Globus pallidus (tissue), 1 donor: ENCODE data around the gene TNF.

Experiments used
- DNase-seq: peaks from one replicate; pipeline ENCODE4 v3.0.0-alpha.2; 2015; ENCODE audit warnings: low spot score

Gene TNF

DNA sequence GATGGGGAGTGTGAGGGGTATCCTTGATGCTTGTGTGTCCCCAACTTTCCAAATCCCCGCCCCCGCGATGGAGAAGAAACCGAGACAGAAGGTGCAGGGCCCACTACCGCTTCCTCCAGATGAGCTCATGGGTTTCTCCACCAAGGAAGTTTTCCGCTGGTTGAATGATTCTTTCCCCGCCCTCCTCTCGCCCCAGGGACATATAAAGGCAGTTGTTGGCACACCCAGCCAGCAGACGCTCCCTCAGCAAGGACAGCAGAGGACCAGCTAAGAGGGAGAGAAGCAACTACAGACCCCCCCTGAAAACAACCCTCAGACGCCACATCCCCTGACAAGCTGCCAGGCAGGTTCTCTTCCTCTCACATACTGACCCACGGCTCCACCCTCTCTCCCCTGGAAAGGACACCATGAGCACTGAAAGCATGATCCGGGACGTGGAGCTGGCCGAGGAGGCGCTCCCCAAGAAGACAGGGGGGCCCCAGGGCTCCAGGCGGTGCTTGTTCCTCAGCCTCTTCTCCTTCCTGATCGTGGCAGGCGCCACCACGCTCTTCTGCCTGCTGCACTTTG lies at the start of gene TNF:
TSS of gene TNF (plus strand) at position 231 of the 567 bp plus-strand sequence. CDS start at position 408, 177 bp downstream.
- peak; percentile 50 for DNase-seq

DNA sequence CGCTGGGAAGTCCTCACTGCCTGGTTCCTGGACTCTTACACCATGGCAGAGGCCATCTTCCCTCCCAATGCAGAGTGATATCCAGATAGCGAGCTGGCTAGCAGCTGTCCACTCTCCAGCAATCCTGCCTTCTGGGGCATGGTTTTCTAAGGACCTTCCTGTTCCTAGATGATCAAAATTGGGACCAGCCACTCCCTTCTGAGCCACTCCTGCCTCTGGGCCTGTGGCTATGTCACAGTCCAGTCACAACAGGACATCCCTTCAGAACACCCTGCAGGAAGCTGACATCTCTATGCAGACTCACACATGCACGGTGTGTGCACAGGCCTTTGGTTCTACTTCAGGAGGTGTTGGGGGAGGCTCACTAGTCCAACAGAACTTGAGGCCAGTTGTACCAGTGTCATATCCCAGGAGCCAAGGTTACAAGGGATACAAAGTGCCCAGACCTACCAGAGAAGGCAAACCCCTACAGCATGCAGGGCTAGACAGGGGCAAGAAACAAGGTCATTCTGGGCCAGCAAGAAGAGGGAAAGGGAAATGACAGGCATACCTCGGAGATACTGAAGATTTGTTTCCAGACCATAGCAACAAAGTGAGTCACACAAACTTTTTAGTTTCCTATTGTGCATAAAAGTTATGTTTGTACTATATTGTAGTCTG lies 49.3 kb upstream of the TNF start:
- DNase-seq, result no peak

DNA sequence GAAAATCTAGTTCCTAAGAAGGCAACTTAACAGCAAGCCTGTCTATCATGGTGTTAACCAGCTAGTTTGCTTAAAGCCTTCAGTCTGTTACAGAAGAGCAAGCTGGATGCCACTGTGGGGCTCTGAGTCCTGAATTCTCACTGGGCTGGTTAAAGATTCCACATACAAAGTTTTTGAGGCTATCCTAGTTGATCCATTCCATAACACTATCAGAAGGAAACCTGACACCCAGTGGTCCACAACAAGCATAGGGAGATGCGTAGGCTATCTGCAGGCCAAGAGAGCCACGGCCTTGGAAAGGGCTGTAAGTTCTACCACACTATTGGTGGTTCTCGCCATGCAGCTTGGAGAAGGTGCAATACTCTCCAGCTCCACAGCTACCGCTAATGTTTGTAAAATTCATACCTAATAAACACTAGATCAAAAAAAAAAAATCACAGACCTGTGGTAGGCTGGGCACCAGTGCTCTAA lies 47.0 kb upstream of the TNF start:
- DNase-seq, result no peak

DNA sequence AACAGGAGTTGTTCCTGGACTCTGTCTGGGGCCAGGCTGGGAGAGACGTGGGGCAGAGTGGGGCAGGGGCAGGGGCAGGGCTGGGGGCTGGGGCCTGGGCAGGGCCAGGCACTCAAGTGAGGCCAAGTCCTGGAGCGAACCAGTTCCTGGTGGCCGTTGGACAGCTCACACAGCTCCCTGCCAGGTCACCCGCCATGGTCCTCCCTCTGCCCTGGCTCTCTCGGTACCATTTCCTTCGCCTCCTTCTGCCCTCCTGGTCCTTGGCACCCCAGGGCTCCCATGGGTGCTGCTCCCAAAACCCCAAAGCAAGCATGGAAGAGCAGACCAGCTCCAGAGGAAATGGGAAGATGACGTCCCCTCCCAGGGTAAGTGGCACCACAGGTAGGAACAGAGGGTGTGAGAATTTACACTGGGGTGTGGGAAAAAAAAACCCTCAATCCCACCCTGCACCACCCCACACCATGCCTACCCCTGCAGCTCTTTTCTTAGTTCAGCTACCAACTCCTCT lies 46.5 kb upstream of the TNF start, which contains the start of gene MCCD1:
TSS of gene MCCD1 (plus strand) at position 142 of the 508 bp plus-strand sequence. CDS start at position 195, 53 bp downstream.
- no peak for DNase-seq

DNA sequence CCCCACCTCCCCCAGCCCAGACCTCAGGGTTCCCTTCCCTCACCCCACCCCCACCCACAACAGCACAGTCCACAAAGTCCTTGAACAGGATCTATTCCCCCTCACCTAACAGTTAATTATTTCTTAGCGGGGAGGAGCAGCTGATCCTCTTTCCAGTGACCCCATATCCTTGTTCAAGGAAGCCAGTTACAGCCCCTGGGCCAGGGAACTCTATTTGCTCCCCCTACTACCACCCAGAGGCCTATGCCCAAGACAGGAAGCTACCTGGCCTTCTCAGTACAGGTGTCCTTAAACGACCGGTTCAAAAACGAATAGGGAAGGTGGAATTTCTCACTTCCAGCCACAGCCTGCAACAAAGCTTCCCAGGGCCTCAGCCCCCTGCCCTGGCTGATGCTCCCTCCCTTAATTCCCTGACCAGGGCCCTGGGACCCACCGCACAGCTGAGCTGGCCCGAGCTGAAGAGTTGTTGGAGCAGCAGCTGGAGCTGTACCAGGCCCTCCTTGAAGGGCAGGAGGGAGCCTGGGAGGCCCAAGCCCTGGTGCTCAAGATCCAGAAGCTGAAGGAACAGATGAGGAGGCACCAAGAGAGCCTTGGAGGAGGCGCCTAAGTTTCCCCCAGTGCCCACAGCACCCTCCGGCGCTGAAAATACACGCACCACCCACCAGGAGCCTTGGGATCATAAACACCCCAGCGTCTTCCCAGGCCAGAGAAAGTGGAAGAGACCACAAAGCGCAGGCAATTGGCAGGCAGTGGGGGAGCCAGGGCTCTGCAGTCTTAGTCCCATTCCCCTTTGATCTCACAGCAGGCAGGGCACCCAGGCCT lies 45.8 kb upstream of the TNF start:
- DNase-seq, result no peak

DNA sequence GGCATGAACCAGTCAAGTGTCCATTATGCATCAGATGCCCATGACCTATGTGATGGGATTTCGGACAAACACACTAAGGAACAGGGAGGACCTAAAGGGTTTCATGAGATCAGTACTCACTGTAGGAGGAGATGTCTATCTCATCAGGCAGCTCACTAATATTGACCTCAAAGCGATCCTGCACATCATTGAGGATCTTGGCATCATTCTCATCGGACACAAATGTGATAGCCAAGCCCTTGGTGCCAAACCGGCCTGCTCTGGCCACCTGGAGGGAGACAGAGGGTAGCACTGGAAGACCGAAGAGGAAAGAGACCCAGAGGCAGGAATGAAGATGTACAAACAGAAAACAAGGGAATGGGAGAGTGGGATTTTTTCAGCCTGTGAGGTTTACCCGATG lies 44.7 kb upstream of the TNF start:
- DNase-seq, result no peak

DNA sequence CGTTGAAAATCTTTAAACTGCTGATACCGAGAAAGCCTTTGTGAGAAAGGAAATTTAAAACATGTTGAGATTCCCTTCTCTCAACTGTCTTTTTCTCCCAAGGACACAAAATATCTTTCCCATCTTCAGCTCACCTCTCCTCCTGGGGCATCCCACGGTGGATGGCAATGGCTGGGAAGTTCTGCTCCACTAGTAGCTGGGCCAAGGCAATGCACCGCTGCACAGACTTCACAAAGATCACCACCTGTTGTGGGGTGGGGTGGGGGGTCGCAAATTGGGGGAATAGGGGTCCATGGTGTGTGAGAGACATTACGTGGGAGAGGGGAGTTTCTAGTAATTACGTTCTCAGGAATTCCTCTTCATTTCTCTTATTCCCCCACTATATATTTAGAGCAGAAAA lies 44.2 kb upstream of the TNF start:
- no peak for DNase-seq

DNA sequence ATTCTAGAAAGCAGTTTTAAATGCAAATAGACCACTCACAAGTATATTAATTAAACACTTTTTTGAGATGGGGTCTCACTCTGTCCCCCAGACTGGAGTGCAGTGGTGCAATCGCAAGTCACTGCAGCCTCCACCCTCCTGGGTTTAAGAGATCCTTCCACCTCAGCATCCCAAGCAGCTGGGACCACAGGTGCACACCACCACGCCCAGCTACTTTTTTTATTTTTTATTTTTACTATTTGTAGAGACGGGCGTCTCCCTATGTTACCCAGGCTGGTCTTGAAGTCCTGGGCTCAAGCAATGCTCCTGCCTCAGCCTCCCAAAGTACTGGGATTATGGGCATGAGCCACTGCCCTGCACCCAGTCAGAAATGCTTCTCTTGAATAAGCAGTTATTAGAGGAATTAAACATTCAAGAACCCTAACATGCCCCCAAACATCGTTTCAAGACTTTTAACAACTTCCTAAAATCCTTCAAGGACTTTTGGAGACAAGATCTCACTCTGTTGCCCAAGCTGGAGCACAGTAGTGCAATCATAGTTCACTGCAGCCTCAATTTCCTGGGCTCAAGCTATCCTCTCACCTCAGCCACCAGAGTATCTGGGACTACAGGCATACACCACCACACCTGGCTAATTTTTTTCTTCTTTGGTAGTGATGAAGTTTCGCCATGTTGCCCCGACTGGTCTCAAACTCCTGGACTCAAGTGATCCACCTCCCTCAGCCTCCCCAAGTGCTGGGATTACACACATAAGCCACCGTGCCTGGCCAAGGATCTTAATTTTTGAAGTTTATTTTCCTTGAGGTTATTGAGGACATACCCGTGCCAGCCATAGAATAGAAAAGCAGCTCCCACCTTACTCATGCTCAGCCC lies 43.4 kb upstream of the TNF start:
- DNase-seq, result no peak

DNA sequence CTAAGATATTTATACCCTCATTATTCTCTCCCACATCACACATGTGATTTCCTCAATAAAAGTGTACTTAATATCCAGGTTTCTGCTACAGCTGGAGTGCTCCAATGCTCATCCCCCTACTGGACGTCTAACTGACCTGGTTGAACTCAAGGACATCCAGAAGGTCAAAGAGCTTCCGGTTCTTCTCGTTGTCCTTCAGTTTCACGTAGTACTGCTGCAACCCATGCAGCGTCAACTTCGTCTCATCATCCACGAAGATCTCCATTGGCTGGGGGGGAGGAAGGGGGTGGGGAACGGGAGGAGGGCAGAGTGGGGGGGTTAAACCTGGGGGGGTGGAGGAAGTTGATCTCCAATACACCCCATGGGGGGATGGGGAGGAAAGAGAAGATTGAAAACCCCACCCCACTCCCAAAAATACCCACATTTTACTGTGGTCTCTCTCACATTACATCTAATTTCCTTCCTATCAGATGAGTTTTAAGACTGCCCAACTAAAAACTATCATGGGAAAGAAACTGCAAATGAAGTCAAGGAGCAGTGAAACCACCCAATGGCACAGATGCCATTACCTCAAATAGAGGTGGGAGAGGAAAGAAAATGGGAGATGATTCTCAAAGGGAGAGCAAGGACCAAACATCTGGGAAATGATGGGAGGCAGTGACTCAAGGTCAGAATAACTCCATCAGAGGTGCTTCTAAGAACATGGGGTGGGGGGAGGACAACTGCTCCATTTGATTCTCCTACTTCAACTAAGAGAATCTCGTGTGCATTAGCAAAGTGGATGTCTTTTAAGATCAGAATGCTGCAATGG lies 42.5 kb upstream of the TNF start:
- no peak for DNase-seq

DNA sequence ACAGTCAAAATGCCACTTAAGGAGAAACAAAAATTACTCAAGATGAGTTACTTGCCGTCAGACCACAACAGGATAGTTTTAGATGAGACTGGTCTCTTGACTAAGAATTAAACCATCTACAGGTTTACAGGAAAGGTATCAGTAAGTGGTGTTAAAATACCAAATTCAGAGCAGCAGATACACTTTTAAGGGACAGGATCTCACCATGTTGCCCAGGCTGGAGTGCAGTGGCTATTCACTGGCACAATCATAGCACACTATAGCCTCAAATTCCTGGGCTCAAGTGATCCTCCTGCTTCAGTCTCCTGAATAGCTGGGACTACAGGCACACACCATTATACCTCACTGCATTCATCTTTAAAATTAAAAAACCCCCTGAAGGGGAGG lies 41.9 kb upstream of the TNF start:
- DNase-seq, result no peak

DNA sequence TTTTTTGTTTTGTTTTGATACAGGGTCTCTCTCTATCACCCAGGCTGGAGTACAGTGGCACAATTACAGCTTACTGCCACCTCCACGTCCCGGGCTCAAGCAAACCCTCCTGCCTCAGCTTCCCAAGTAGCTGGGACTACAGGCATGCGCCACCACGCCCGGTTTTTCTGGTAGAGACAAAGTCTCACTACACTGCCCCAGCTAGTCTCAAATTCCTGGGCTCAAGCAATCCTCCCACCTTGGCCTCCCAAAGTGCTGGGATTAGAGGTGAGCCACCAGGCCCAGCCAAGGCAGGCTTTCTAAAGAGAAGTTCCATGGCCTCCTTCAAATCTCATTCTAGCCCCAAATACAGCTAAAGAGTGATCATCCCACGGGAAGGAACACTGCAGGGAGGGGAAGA lies 41.4 kb upstream of the TNF start:
- no peak for DNase-seq

DNA sequence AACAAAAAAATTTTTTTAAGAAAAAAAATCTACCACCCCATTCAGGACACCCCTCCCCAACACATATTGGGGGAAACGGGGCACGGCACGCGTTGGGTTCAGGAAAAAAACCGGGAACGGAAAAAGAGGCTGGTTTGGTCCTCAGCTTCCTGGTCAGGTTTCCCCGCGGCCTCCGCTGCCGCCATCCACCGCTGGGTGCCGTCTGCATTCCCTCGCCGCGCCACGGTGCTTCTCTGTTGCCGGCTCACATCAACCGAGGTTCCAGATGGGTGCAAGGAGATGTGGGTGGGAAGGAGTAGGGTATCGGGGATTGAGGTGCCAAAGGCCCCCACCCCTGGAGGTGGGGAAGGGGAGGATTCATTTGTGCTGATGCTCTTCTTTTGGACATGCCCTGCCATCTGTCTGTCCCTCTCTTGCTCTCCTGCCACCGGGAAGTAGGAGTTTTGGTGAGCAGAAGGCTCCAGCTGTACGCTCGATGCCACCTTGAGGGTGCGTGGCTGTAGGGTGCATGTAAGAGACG lies 40.8 kb upstream of the TNF start:
- DNase-seq, result no peak

DNA sequence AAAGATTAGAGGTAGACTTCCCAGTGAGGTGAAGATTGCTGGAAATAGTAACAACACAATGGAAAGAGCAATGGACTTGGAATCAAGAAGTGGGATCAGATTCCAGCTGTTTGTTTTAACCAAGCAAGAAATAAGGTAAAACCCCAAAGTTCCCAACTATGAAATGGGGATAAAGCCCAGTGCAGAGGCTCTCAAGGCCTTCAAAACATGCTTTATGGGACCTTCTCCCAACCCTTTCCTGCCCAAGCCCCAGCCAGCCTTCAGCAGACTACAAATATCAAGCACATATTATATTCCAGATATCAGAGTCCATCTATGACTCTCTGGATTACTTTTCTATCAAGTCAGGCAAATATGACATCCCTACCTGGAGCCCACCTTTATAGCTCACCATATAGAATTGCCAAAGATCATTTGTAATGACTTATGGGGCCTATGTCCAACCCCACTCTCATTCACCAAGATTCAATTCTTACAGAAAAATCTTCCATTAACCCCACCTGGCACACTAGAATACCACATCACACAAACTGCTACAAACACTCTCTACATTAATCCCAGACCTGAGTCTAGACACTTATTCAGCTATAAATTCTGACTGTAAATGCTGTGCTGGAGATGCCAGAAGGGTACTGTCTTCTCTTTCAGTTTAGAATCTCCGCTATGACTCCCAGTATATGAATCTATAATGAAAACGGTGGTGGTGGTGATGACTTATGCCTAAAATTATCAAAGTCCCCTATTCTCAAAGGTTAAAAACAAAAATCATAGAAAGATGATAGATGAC lies 39.6 kb upstream of the TNF start:
- DNase-seq, result no peak

DNA sequence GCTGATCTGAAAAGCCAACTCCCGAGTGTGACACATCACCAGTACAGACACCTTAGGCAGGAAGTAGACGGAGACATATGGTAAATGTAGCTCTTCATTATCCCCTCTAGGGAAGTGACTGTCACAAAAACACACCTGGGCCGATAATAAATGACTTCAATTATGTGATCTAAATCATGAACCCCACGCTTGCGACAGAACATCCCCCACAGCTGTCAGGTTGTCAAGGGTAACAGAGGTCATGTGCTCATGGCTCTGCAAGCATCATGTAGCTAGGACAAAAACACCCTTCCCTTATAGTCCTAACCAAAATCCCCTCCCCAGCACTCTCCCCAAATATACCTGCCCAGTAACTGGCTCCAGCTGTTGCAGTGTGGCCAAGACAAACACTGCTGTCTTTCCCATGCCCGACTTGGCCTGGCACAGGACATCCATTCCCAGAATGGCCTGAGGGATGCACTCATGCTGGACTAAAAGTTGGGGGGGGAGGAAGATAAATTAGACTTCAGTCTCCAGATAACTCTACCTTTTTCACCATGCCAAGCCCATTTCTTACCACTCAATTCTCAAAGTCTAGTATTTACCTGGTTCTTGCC lies 36.5 kb upstream of the TNF start:
- DNase-seq, result no peak

DNA sequence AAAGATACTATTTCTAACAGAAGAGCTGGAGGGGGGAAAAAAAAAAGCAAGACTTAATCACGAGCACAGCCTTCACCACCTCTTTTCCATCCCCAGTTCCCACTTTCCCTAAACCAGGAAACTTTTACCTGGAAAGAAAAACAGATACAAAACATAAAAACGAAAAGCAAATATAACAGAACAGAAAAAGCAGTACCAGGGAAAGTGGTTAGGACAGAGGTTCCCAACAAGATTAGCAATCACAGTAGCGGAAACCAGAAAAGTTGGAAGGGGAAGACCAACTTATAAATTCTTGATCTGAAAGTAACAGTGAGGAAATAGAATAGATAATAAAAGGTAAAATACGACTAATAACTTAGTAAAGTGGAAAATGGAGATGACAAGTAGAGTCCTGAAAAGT lies 34.7 kb upstream of the TNF start:
- no peak for DNase-seq

DNA sequence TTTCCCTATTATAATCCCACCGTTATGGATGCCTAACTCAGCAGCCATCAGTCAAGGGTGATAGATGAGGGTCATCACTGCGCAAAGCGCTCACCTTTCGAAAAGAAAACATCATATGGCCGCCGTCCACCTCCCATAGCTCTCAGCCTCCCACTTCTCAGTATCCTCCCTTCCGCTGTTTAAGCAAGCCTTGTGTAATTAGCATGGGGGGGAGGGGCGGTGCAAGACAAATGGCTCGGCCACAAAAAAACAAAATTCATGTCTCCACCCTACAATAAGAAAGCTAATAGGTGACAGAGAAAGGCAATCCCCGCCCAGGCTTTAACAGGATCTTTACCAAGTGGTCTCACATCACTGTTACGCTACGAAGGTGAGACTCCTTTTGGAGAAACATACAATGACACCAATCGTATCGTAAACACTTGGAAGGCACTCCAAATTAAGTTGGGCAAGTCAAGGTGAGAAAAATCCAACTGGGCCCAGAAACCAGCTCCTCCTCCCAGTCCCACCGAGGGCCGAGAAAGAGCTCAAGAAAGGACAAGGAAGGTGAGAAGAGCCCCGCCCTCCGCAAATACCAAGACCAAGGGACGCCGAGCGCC lies 34.2 kb upstream of the TNF start:
- DNase-seq, result no peak

DNA sequence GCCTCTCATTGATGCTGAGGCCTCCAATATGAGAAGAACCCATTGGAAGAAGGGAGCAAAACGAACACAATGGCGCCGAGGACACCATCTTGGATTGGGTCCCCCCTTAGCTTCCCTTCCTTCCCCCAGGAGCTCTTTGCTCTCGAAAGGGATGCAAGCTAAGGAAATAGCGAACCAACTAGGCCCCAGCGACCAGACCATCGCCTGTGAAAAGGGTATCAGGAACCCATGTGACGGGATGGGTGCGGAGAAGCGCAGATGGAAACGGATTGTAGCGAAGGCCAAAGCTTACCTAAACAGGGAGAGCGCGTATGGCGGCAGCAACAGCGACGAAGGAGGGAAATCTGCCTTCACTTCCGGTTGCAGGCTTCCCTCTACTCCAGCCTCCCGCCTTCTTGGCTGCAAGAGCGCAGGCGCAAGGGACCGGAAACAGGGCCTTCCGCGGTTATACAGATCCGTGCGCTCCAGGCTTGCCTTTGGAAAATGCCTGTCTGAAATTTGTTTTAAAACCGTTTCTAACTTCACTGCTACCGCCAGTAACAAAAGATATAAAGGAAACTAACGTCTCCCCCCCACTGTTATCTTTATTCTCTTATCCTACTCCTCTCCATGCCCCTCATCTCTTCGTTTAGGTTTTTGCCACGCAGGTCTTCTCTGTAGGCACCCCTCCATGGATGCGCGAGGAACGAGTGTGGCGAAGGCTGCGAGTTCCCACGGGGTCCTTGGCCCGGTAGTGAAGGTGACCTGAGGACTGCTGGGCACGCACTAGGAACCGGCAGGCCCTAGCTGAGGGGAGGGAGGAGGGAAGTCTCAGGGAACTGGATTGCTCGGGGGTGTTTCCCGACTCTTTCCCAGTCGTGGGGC lies 33.5 kb upstream of the TNF start, which contains the start of gene DDX39B:
TSS of gene DDX39B (minus strand) at position 346 of the 864 bp plus-strand sequence. CDS start 1,471 bp downstream, outside the sequence.
- DNase-seq, result peak; percentile 98

DNA sequence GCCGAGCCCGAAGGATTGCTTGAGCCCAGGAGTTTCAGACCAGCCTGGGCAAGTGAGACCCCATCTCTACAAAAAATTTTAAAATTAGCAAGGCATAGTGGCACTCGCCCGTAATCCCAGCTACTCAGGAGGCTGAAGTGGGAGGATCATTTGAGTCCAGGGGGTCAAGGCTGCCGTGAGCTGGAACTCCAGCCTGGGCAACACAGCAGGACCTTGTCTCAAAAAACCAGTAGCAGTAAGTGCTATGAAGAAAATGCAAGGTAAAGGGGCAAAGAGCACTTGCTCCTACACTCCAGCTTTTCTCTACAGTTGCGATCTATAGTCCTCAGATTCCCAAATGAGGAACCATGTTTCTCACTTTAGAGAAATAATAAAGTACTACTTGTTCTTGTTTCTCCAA lies 31.7 kb upstream of the TNF start:
- no peak for DNase-seq
